IPS DF 6.9 (cell line): Measurements from ENCODE around the gene PCID2.
A peak's percentile ranks its signal among the peaks of the same experiment; 100 is the strongest.
"Not testable (repeated sequence)": the region's sequence is repeated elsewhere in the genome, so short reads cannot be mapped to it uniquely, and the experiment has no call there.

Experiments used
- DNase-seq: peaks from one replicate; pipeline ENCODE4 v3.0.0-alpha.2; 2013; ENCODE audit warnings: low read depth, low spot score
- H3K27ac ChIP-seq: one replicate; pipeline ENCODE4 v1.5.1; 2013; ENCODE audit warnings: low read length, control low read depth
- H3K27me3 ChIP-seq: 2 replicates; pipeline ENCODE4 v1.6.1; 2013; ENCODE audit warnings: mild to moderate bottlenecking, low read length; ENCODE audit not compliant: control insufficient read depth, insufficient read depth
- H3K36me3 ChIP-seq: 2 replicates; pipeline ENCODE4 v1.6.1; 2013; ENCODE audit warnings: low read length; ENCODE audit not compliant: control insufficient read depth, insufficient read depth
- H3K4me1 ChIP-seq: 2 replicates; pipeline ENCODE4 v1.6.1; 2013; ENCODE audit warnings: low read length; ENCODE audit not compliant: control insufficient read depth, insufficient read depth
- H3K4me3 ChIP-seq: 2 replicates; pipeline ENCODE4 v1.5.1; 2013; ENCODE audit warnings: mild to moderate bottlenecking, low read length
- H3K9me3 ChIP-seq: 2 replicates; pipeline ENCODE4 v1.6.1; 2013; ENCODE audit warnings: low read length, inconsistent platforms; ENCODE audit not compliant: control insufficient read depth, insufficient read depth
- WGBS: extraction: QIAGEN DNeasy Blood & Tissue Kit; methylation state at CpG from one replicate; pipeline ENCODE4 v1.1.7; 2013; ENCODE audit warnings: mixed read lengths, missing lambda C conversion rate; ENCODE audit not compliant: insufficient read length, insufficient coverage; 5-methylcytosine and 5-hydroxymethylcytosine counted together

The PCID2 gene

GRCh38 chr13:113208421-113209335, at the start of gene PCID2:
Gene PCID2, minus strand, starts transcription at chr13:113208669. Its CDS starts 35 bp downstream, at chr13:113208634.
- H3K36me3 ChIP-seq = no peaks in the 10 kb centered on the region
- H3K4me3 ChIP-seq = peak within 1 kb of the TSS; percentile 89
- DNase-seq = peak; percentile 66
- H3K27me3 ChIP-seq = no peaks in the 10 kb centered on the region
- H3K9me3 ChIP-seq = no peaks in the 10 kb centered on the region
- no peaks in the 10 kb centered on the region for H3K4me1 ChIP-seq
- WGBS = no CpG with 5 or more reads among the region's 103 CpGs
- H3K27ac ChIP-seq = no peak within 1 kb of the TSS

- peaks cover 28% of the 10 kb centered on the region; the same call in 1 of the 2 replicates for H3K36me3 ChIP-seq
- H3K27ac ChIP-seq, H3K27me3 ChIP-seq, H3K9me3 ChIP-seq, H3K4me1 ChIP-seq, H3K4me3 ChIP-seq, DNase-seq: not testable (repeated sequence)
- WGBS = no CpG with 5 or more reads among the region's 6 CpGs
Observed at GRCh38 chr13:113257908-113258307, 49.4 kb upstream of the PCID2 start.

GRCh38 chr13:113252516-113253095, 44.1 kb upstream of the PCID2 start:
- no peak overlapping the region for H3K27ac ChIP-seq
- H3K27me3 ChIP-seq = no peaks in the 10 kb centered on the region
- DNase-seq = no peak
- no peaks in the 10 kb centered on the region for H3K9me3 ChIP-seq
- no peaks in the 10 kb centered on the region for H3K4me1 ChIP-seq
- peaks cover 38% of the 10 kb centered on the region for H3K36me3 ChIP-seq
- WGBS = no CpG with 5 or more reads among the region's 11 CpGs
- H3K4me3 ChIP-seq = no peak overlapping the region

DNA sequence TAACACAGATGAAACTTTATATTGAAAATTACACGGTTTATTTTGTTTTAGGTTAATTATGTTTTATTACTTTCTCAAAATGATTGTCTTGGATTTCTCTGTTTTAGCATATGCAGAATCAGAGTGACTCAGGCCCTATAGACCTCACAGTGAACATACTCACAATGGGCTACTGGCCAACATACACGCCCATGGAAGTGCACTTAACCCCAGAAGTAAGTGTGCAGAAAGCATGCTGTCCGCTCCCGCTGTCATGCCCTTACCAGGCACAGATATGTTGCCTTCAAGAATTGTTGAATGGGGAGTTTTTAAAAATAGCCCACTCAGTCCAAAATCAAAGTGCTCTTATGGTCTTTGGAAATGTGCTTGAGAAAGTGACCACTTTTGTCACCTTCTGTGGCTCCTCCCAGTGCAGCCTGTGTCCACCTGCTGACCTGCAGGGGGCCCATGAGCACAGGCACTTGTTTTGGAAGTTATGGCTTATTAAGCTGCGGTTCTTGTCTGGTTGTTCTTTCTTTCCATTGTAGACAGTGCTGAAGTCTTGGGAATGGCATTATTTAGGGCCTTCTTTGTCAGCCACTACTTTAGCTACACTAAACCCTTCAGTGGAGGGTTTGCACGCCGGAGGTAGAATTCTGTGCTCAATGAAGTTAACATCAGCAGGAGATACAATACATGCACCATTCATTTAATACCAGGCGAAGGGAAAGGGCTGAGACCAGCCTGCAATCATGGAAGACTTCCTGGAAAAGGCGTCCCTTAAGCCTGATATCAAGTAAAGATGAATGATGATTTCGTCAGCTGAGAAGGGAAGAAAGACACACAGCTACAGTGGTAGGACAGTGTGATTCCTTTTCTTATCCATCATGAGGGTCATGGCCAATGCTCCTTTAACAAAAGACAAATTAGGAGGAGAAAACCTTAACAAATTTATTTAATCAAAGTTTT, 37.7 kb upstream of the PCID2 start:
- Histone ChIP-seq H3K4me3 (no peak overlapping the region), H3K36me3 (peaks cover 33% of the 10 kb centered on the region; the same call in 1 of the 2 replicates), H3K27me3 (no peaks in the 10 kb centered on the region), H3K9me3 (no peaks in the 10 kb centered on the region; the same call in 1 of the 2 replicates), H3K4me1 (no peaks in the 10 kb centered on the region), H3K27ac (no peak overlapping the region)
- no peak for DNase-seq
- no CpG with 5 or more reads among the region's 10 CpGs for WGBS

DNA sequence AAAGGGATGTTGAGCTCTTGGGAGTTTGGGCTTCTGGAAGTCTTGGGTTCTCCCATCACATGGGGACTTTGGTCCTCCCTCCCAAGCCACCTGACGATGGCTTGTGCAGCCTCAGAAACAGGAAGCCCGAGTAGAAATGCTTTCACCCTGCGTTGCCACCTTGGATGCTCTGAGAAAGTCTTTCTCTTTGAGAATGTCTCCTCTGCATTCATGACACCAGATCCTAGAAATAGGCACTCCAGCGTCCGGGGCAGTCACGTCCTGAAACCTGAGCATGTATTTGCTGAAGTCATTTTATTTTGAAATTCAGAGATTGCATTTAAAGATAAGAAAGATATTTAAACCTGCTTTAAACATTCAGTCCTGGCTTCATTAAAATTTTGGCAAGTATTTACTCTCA, 35.4 kb upstream of the PCID2 start:
- Histone ChIP-seq H3K36me3 (peaks cover 29% of the 10 kb centered on the region; the same call in 1 of the 2 replicates), H3K27ac (no peak overlapping the region), H3K27me3 (no peaks in the 10 kb centered on the region), H3K4me3 (no peak overlapping the region), H3K4me1 (no peaks in the 10 kb centered on the region), H3K9me3 (no peaks in the 10 kb centered on the region; the same call in 1 of the 2 replicates)
- WGBS = no CpG with 5 or more reads among the region's 6 CpGs
- DNase-seq = no peak

- H3K36me3 ChIP-seq = peaks cover 27% of the 10 kb centered on the region; the same call in 1 of the 2 replicates
- H3K27ac ChIP-seq, H3K27me3 ChIP-seq, H3K4me3 ChIP-seq, DNase-seq, H3K4me1 ChIP-seq, H3K9me3 ChIP-seq: not testable (repeated sequence)
- WGBS = no CpG with 5 or more reads among the region's 8 CpGs
Observed at GRCh38 chr13:113241623-113242022, 33.2 kb upstream of the PCID2 start.

DNA sequence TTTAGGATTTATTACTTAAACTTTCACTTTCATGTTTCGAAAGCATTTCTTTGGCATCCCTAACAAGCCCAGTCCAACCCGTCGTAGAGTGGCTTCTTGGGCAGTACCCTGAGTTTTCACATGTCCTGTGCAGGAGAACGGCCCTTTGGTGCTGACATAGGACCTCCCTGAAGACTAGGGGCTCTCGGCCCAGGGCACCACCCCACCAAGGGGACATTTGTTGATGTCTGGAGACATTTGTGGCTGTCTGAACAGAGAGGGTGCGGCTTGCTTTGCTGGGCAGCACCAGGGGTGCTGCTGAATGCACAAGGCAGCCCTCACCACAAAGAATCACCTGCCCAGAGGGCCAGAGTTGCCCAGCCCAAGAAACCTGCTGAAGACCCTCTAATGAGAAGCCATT, 31.5 kb upstream of the PCID2 start:
- WGBS = no CpG with 5 or more reads among the region's 6 CpGs
- Histone ChIP-seq H3K4me1 (no peaks in the 10 kb centered on the region), H3K27ac (no peak overlapping the region), H3K27me3 (no peaks in the 10 kb centered on the region), H3K4me3 (no peak overlapping the region), H3K9me3 (no peaks in the 10 kb centered on the region; the same call in 1 of the 2 replicates), H3K36me3 (peaks cover 17% of the 10 kb centered on the region; the same call in 1 of the 2 replicates)
- no peak for DNase-seq

DNA sequence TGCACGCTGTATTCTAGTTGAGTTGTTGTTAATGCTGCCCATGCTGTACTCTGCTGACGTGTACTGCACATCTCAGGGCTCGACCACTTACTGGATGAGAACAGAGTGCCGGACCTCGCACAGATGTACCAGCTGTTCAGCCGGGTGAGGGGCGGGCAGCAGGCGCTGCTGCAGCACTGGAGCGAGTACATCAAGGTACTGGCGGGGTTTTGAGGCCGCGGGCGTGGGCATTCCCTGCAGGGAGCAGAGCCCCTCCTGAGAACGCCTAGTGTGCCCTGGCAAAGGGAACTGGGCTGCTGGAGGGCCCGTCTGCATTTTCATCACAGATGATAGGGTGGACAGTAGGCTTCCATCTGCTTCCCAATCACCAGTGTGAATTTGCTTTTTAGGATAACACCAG, 30.9 kb upstream of the PCID2 start:
- no peaks in the 10 kb centered on the region for H3K4me1 ChIP-seq
- H3K9me3 ChIP-seq = no peaks in the 10 kb centered on the region; the same call in 1 of the 2 replicates
- H3K36me3 ChIP-seq = peaks cover 17% of the 10 kb centered on the region; the same call in 1 of the 2 replicates
- no peak overlapping the region for H3K4me3 ChIP-seq
- DNase-seq = no peak
- no CpG with 5 or more reads among the region's 15 CpGs for WGBS
- no peak overlapping the region for H3K27ac ChIP-seq
- H3K27me3 ChIP-seq = no peaks in the 10 kb centered on the region

DNA sequence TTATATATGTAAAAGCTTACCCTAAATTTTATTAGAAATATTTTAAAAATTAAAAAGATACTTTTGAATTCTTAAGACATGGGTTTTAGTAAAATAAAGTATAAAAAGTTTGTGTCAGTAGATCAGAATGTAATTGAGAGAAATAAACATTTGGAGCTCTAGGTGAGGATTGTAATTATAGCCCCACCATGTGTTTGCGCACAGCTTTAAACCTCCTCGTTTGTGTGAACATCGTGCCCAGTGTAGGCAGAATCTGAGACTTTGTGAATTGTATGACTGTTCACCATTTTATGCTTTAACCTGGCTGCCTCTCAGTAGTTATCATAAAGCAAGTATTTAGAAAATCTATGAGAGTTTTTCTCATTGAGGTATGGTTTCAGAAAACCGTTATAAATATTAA, 30.1 kb upstream of the PCID2 start:
- peaks cover 15% of the 10 kb centered on the region; the same call in 1 of the 2 replicates for H3K36me3 ChIP-seq

GRCh38 chr13:113233101-113233500, 24.6 kb upstream of the PCID2 start:
- Histone ChIP-seq H3K4me1 (no peaks in the 10 kb centered on the region), H3K27ac (no peak overlapping the region), H3K27me3 (no peaks in the 10 kb centered on the region), H3K9me3 (no peaks in the 10 kb centered on the region), H3K4me3 (no peak overlapping the region), H3K36me3 (peaks cover 11% of the 10 kb centered on the region; the same call in 1 of the 2 replicates)
- no CpG with 5 or more reads among the region's 11 CpGs for WGBS
- no peak for DNase-seq

More for the DNA sequence above, 30.1 kb upstream of the PCID2 start:
- WGBS = no CpG with 5 or more reads among the region's 4 CpGs
- H3K27me3 ChIP-seq = no peaks in the 10 kb centered on the region
- H3K4me3 ChIP-seq = no peak overlapping the region
- no peaks in the 10 kb centered on the region for H3K4me1 ChIP-seq
- DNase-seq = no peak
- no peaks in the 10 kb centered on the region for H3K9me3 ChIP-seq
- H3K27ac ChIP-seq = no peak overlapping the region
